Glutamatergic neuron (in vitro differentiated cells): ENCODE measurements around the gene SASH1. TPM values are rescaled to one million over a fixed set of nuclear protein-coding genes. Genes with fewer than 3 reads are reported as not detected.

Source experiments
- DNase-seq: peaks from one replicate; pipeline ENCODE4 v3.0.0; 2022
- H3K27ac Mint-ChIP-seq: one replicate; pipeline ENCODE4 v1.8.0; 2020; ENCODE audit warnings: mild to moderate bottlenecking, mixed read lengths, inconsistent platforms; ENCODE audit not compliant: unreplicated experiment
- H3K27me3 Mint-ChIP-seq: one replicate; pipeline ENCODE4 v1.8.0; 2020; ENCODE audit warnings: mild to moderate bottlenecking, moderate library complexity, mixed read lengths, inconsistent platforms; ENCODE audit not compliant: unreplicated experiment
- H3K36me3 Mint-ChIP-seq: one replicate; pipeline ENCODE4 v1.8.0; 2020; ENCODE audit warnings: mild to moderate bottlenecking, mixed read lengths, inconsistent platforms; ENCODE audit not compliant: unreplicated experiment
- H3K4me1 Mint-ChIP-seq: one replicate; pipeline ENCODE4 v1.8.0; 2020; ENCODE audit warnings: mild to moderate bottlenecking, low read depth, mixed read lengths, inconsistent platforms; ENCODE audit not compliant: unreplicated experiment
- H3K4me3 Mint-ChIP-seq: one replicate; pipeline ENCODE4 v1.8.0; 2020; ENCODE audit warnings: mild to moderate bottlenecking, mixed read lengths, inconsistent platforms; ENCODE audit not compliant: unreplicated experiment
- H3K9me3 Mint-ChIP-seq: one replicate; pipeline ENCODE4 v1.8.0; 2020; ENCODE audit warnings: mild to moderate bottlenecking, moderate library complexity, mixed read lengths, inconsistent platforms; ENCODE audit not compliant: unreplicated experiment
- total RNA-seq: library from RNA; stranded (reverse); fragmentation: NEBNext Ultra II Directional; extraction: Animal tissue kit (Norgen Biotek cat#: 25700); gene quantifications from one replicate; pipeline ENCODE4 v1.2.1, GENCODE V29; 2021; ENCODE audit not compliant: unreplicated experiment
- TF ChIP-seq, protein P1 (sequence below): fragments of 200-600 bp; sonication (generic); IDR thresholded peaks from one replicate; pipeline ENCODE4 v1.5.0; 2021; ENCODE audit not compliant: partially characterized antibody, unreplicated experiment

The SASH1 gene
- total RNA-seq, 1 donor from 2014 or later, result 5.0 TPM

DNA sequence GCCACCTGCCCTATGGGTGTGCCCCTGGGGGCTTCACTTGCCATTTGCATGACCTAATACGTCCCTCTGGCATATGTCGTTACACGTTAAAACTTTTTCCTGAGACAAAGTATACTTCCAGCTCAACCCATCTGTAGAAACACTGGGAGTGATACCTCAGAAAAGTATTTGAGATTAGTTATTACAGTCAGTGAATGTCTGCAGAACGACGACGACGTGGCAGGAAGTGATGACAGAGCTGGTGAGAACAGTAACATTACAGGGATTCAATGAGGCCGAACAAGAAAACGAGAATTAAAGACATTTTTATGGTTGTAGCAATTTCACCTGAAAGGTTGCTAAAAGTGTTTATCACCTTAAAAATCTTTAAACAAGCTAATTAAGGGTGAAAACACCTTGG lies 40.2 kb downstream of the SASH1 start:
- peaks cover 8% of the 10 kb centered on the region for H3K27me3 Mint-ChIP-seq
- no peak overlapping the region for H3K4me3 Mint-ChIP-seq
- H3K9me3 Mint-ChIP-seq, result no peaks in the 10 kb centered on the region
- no peak for DNase-seq
- TF ChIP-seq, protein P1, sequence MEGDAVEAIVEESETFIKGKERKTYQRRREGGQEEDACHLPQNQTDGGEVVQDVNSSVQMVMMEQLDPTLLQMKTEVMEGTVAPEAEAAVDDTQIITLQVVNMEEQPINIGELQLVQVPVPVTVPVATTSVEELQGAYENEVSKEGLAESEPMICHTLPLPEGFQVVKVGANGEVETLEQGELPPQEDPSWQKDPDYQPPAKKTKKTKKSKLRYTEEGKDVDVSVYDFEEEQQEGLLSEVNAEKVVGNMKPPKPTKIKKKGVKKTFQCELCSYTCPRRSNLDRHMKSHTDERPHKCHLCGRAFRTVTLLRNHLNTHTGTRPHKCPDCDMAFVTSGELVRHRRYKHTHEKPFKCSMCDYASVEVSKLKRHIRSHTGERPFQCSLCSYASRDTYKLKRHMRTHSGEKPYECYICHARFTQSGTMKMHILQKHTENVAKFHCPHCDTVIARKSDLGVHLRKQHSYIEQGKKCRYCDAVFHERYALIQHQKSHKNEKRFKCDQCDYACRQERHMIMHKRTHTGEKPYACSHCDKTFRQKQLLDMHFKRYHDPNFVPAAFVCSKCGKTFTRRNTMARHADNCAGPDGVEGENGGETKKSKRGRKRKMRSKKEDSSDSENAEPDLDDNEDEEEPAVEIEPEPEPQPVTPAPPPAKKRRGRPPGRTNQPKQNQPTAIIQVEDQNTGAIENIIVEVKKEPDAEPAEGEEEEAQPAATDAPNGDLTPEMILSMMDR, result no peak
- H3K36me3 Mint-ChIP-seq, result no peaks in the 10 kb centered on the region
- no peak overlapping the region for H3K27ac Mint-ChIP-seq
- H3K4me1 Mint-ChIP-seq, result peaks cover 9% of the 10 kb centered on the region

DNA sequence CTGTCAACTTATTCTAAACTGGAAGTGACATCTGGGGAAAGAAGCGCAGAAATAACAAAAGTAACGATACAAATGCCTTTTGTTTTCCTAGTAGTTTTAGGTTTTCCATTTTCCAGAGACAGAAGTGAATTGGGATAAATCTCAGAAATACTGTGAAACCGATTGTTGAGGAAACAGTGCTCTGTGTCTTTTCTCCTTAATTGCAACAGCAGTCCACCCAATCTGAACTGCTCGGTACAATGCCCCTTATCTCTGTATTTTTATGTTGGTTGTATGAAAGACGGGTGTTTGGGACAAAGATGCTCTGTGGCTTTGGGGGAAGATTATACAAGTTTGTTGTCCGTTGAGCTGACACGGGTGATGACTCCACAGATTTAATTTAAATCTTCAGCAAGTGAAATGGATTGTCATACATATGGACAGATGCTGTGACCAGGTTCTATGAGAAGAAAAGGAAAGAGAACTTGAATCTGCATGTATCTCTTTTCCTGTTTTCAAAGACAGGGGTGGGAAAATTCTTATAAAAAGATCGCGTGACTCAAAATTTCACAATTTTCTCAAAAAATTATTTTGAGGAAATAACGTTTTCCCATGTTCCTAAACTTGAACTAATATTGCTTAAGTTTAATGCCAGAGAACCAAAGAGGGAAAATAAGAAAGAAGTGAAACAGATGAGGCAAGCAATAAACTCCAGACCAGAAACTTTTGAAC lies 41.2 kb downstream of the SASH1 start:
- H3K4me1 Mint-ChIP-seq, result peaks cover 9% of the 10 kb centered on the region
- no peak overlapping the region for H3K27ac Mint-ChIP-seq
- no peaks in the 10 kb centered on the region for H3K9me3 Mint-ChIP-seq
- TF ChIP-seq, protein P1, result no peak
- no peaks in the 10 kb centered on the region for H3K36me3 Mint-ChIP-seq
- H3K4me3 Mint-ChIP-seq, result no peak overlapping the region
- H3K27me3 Mint-ChIP-seq, result peaks cover 6% of the 10 kb centered on the region
- no peak for DNase-seq

DNA sequence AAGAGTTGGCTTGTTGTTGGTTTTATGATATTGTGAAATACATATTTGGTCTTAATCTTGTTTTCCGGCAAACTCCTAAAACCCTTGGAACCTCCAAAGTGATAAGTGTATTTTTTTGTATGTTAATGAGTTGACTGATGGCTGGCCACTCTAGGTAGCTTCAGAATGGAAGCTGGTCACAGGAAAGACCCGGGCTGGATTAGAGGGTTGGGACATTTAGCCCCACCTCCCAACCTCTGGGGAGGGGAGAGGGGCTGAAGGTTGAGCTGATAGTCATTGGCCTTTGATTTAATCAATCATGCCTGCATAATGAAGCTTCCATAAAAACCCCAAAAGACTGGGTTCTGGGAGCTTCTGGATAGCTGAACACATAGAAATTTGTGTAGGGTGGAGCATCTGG lies 42.7 kb downstream of the SASH1 start:
- H3K4me3 Mint-ChIP-seq, result no peak overlapping the region
- peaks cover 6% of the 10 kb centered on the region for H3K27me3 Mint-ChIP-seq
- TF ChIP-seq, protein P1, result no peak
- peaks cover 7% of the 10 kb centered on the region for H3K4me1 Mint-ChIP-seq
- no peaks in the 10 kb centered on the region for H3K9me3 Mint-ChIP-seq
- DNase-seq, result no peak
- no peaks in the 10 kb centered on the region for H3K36me3 Mint-ChIP-seq
- H3K27ac Mint-ChIP-seq, result no peak overlapping the region

DNA sequence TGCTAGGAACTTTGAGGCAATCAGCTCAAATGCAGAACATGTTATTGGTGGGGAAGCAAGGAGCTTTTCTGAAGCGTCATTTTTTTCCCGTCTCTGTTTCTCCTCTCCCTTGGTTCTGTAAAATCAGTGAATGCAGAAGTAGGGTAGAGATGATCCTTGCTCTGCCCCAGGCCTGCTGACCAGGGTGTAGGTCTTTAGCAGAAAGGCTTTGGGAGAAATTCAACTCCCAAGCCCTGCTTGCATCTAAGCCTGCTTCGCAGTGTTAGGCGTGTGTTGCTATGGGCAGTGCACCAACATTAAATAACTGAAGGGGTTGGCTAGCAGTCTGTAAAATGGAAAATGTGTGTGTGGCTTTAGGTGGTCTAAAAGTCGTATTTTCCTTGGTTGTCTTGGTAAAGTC lies 45.9 kb downstream of the SASH1 start:
- H3K36me3 Mint-ChIP-seq, result no peaks in the 10 kb centered on the region
- no peak overlapping the region for H3K27ac Mint-ChIP-seq
- H3K27me3 Mint-ChIP-seq, result peaks cover 4% of the 10 kb centered on the region
- H3K4me3 Mint-ChIP-seq, result no peak overlapping the region
- DNase-seq, result no peak
- H3K9me3 Mint-ChIP-seq, result no peaks in the 10 kb centered on the region
- H3K4me1 Mint-ChIP-seq, result peaks cover 2% of the 10 kb centered on the region
- TF ChIP-seq, protein P1, result no peak

DNA sequence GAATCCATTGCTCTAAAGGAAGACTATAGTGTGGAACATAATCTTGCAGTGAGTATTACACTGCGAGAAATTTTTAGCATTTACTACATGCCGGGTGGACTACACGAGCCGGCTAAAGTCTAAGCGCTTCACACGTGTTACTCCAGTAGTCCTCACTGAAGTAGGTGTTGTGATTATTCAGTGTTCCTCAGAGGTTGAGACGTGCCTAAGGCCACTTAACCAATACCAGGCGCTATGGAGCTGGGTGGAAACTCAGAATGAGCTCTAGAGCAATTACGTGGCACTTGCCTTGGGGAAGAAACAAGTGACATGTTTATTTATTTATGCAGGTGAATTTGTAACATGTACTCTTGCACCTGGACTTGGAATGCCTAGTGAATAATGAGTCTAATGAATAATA lies 46.4 kb downstream of the SASH1 start:
- H3K4me1 Mint-ChIP-seq, result no peaks in the 10 kb centered on the region
- no peak overlapping the region for H3K27ac Mint-ChIP-seq
- peaks cover 4% of the 10 kb centered on the region for H3K27me3 Mint-ChIP-seq
- H3K4me3 Mint-ChIP-seq, result no peak overlapping the region
- no peak for DNase-seq
- H3K9me3 Mint-ChIP-seq, result no peaks in the 10 kb centered on the region
- TF ChIP-seq, protein P1, result no peak
- no peaks in the 10 kb centered on the region for H3K36me3 Mint-ChIP-seq
